ENCODE data around the gene TSPO2. TPM values are rescaled to one million over a fixed set of nuclear protein-coding genes. Genes with fewer than 3 reads are reported as not detected.

Gene TSPO2
- total RNA-seq (not detected in 2 replicates), polyA plus RNA-seq (not detected in 2 replicates), polyA minus RNA-seq (not detected in 2 replicates), Bru-seq, nascent RNA (not detected), BruChase-seq, experiment 1, labeled RNA remaining after a 6-hour chase (not detected), BruChase-seq, experiment 2, labeled RNA remaining after a 2-hour chase (not detected)
- not detected in 2 replicates for polyA plus RNA-seq (2011; cell fraction: cytosol; rRNA removed)
- not detected in 2 replicates for polyA plus RNA-seq (2011; cell fraction: nucleus; rRNA removed)
- not detected in 2 replicates for polyA plus RNA-seq (2012)
- polyA minus RNA-seq (2011; cell fraction: cytosol; rRNA and poly(A)+ RNA removed): not detected
- not detected in 2 replicates for polyA minus RNA-seq (2011; cell fraction: nucleus; rRNA and poly(A)+ RNA removed)
- long read RNA-seq: 0 reads

GRCh38 chr6:41042226-41043055, at the start of gene TSPO2:
Gene TSPO2, plus strand, starts transcription at chr6:41042467. Its CDS starts 519 bp downstream, at chr6:41042986.
- dilution Hi-C loops (cut with MboI; ENCODE audit: extremely low pct_ligation_motif_present, low sequenced_read_pairs): no loop called here
- H3K27ac ChIP-seq (ENCODE audit: insufficient read depth, low read depth, low read length): no peak within 1 kb of the TSS
- DNase-seq (ENCODE audit: low read depth, low spot score) (no peak), FAIRE-seq (no peak)
- peaks cover 2% of the 10 kb centered on the region for H3K4me1 ChIP-seq (ENCODE audit: control insufficient read depth, extremely low read depth, insufficient read depth, low read length)
- intact Hi-C loops (cut with micrococcal nuclease): no loop called here
- H3K79me2 ChIP-seq (ENCODE audit: control insufficient read depth, insufficient read depth, low read length): no peaks in the 10 kb centered on the region
- H3K4me3 ChIP-seq (replicated peaks in 1 of 3; ENCODE audit: insufficient read depth in 1 of 3, low read depth in 1 of 3, low read length in 3 of 3): no peak within 1 kb of the TSS
- H3K9me1 ChIP-seq (replicated peaks; ENCODE audit: control insufficient read depth, extremely low read depth, insufficient read depth, low read length): no peaks in the 10 kb centered on the region
- POLR2A ChIA-PET: no interaction called here
- CTCF ChIA-PET: interaction anchor here (2.5 kb wide), 1 partner anchor 14 kb away, joined by 10 read pairs; no protein-coding TSS in a partner anchor
- no peak within 1 kb of the TSS for H2AFZ ChIP-seq (ENCODE audit: low read depth, low read length)
- TF ChIP-seq POLR2AphosphoS5 (IDR thresholded peaks at IDR 0.05; ENCODE audit: insufficient read depth, low read depth, low read length) (no peak), GATA2 (IDR thresholded peaks at IDR 0.05; ENCODE audit: insufficient read depth, insufficient read length, low read depth, low read length) (no peak), CTCF (IDR thresholded peaks at IDR 0.05; ENCODE audit: extremely low read depth in 1 of 2, insufficient read depth in 1 of 2, low read depth in 1 of 2, low read length in 2 of 2) (no peak), JUN (IDR thresholded peaks at IDR 0.05; ENCODE audit: borderline replicate concordance, insufficient read depth, insufficient read length, low read depth) (no peak), EZH2 (IDR thresholded peaks at IDR 0.05; ENCODE audit: borderline replicate concordance, low read depth, low read length, severe bottlenecking) (no peak), MAX (IDR thresholded peaks at IDR 0.05; ENCODE audit: insufficient read depth, insufficient read length) (no peak), FOS (IDR thresholded peaks at IDR 0.05; ENCODE audit: borderline replicate concordance, insufficient read depth, low read length) (no peak), POLR2A (IDR thresholded peaks at IDR 0.05; ENCODE audit: low read depth, low read length) (no peak), MYC (IDR thresholded peaks at IDR 0.05; ENCODE audit: low read depth, low read length) (no peak)
- no peak within 1 kb of the TSS for H3K9ac ChIP-seq (replicated peaks; ENCODE audit: extremely low read depth, insufficient read depth, low read length)
- no peaks in the 10 kb centered on the region for H3K36me3 ChIP-seq (ENCODE audit: control insufficient read depth in 2 of 2, extremely low read depth in 1 of 2, insufficient read depth in 2 of 2, low read length in 2 of 2)
- peaks cover 0 to 2% of the 10 kb centered on the region in 2 experiments for H3K27me3 ChIP-seq (ENCODE audit: control insufficient read depth in 2 of 2, insufficient read depth in 2 of 2, low read length in 2 of 2)
- no TSS peak for BruUV-seq (replicated peaks)
- no peaks in the 10 kb centered on the region for H3K9me3 ChIP-seq (replicated peaks; ENCODE audit: control insufficient read depth, insufficient read depth, low read length)
- H4K20me1 ChIP-seq (replicated peaks; ENCODE audit: control insufficient read depth, extremely low read depth, insufficient read depth, low read length): no peaks in the 10 kb centered on the region
- no peak within 1 kb of the TSS for H3K4me2 ChIP-seq (ENCODE audit: insufficient read depth, low read length)
